Endothelial cell of umbilical vein (primary cell): Measurements from ENCODE around the gene HOXB7. TPM values are rescaled to one million over a fixed set of nuclear protein-coding genes. Genes with fewer than 3 reads are reported as not detected.

ENCODE experiments used
- BruUV-seq: library from RNA; stranded (reverse); fragments of 400-500 nt; replicated peaks from 2 replicates; lab custom pipeline; 2021; lab: Mats Ljungman, UMichigan
- CTCF ChIA-PET: fragments of 300-600, 350-600 bp; sonication (Branson Sonifier 250); formaldehyde crosslinking; loops from one replicate; lab custom pipeline; 2021; ENCODE audit warnings: antibody characterized with exemption, inconsistent platforms; lab: Charles Lee
- POLR2A ChIA-PET: fragments of 300-600, 350-600 bp; sonication (Branson Sonifier 250); formaldehyde crosslinking; loops from one replicate; lab custom pipeline; 2021; ENCODE audit warnings: antibody characterized with exemption, inconsistent platforms; lab: Charles Lee
- DNase-seq: peaks from one replicate; pipeline ENCODE4 v3.0.0-alpha.2; 2011; ENCODE audit warnings: low read depth, low spot score
- FAIRE-seq: peaks from 2 replicates; lab custom pipeline; 2011; peaks lifted over from hg19 to GRCh38; lab: Jason Lieb, UNC
- H2AFZ ChIP-seq: 2 replicates; pipeline ENCODE4 v1.6.0; 2012; ENCODE audit warnings: low read depth, low read length, control low read depth, inconsistent platforms
- H3K27ac ChIP-seq: 2 replicates; pipeline ENCODE4 v1.5.1; 2011; ENCODE audit warnings: low read depth, mild to moderate bottlenecking, control low read depth, low read length, moderate library complexity; ENCODE audit not compliant: insufficient read depth
- H3K27me3 ChIP-seq, 2 experiments: 2 replicates each; pipeline versions ENCODE4 v1.6.0 to v1.6.1; 2011; ENCODE audit warnings: low read length in 2 of 2, mixed read lengths in 1 of 2; ENCODE audit not compliant: control insufficient read depth in 2 of 2, insufficient read depth in 2 of 2
- H3K36me3 ChIP-seq, 2 experiments: 2 replicates in 1 of 2; 3 replicates in 1 of 2; pipeline ENCODE4 v1.5.1; 2011; ENCODE audit warnings: low read length in 2 of 2, mild to moderate bottlenecking in 1 of 2, moderate library complexity in 1 of 2; ENCODE audit not compliant: control insufficient read depth in 2 of 2, insufficient read depth in 2 of 2; ENCODE audit errors: extremely low read depth in 1 of 2
- H3K4me1 ChIP-seq: 3 replicates; pipeline ENCODE4 v1.5.1; 2011; ENCODE audit warnings: mild to moderate bottlenecking, low read length; ENCODE audit not compliant: control insufficient read depth, insufficient read depth; ENCODE audit errors: extremely low read depth
- H3K4me2 ChIP-seq: 2 replicates; pipeline ENCODE4 v1.6.1; 2011; ENCODE audit warnings: low read length, control low read depth, mixed read lengths; ENCODE audit not compliant: insufficient read depth
- H3K4me3 ChIP-seq, 3 experiments: fragments of 200-600 bp in 1 of 3; sonication (generic), shearing (Covaris generic) in 1 of 3; replicated peaks in 1 of 3; 2 replicates each; pipeline ENCODE4 v1.5.1; 2011 to 2016; ENCODE audit warnings: control low read depth in 3 of 3, low read length in 3 of 3, mild to moderate bottlenecking in 2 of 3, inconsistent platforms in 1 of 3, low read depth in 1 of 3, moderate library complexity in 1 of 3; ENCODE audit not compliant: insufficient read depth in 1 of 3
- H3K79me2 ChIP-seq: 2 replicates; pipeline ENCODE4 v1.6.0; 2012; ENCODE audit warnings: low read length, inconsistent platforms; ENCODE audit not compliant: control insufficient read depth, insufficient read depth
- H3K9ac ChIP-seq: replicated peaks from 2 replicates; pipeline ENCODE3; 2011; ENCODE audit warnings: low read length, control low read depth; ENCODE audit not compliant: insufficient read depth; ENCODE audit errors: extremely low read depth
- H3K9me1 ChIP-seq: replicated peaks from 3 replicates; pipeline ENCODE4 v1.6.0; 2011; ENCODE audit warnings: mild to moderate bottlenecking, low read length; ENCODE audit not compliant: control insufficient read depth, insufficient read depth; ENCODE audit errors: extremely low read depth
- H3K9me3 ChIP-seq: replicated peaks from 2 replicates; pipeline ENCODE4 v1.5.1; 2012; ENCODE audit warnings: low read length, inconsistent platforms; ENCODE audit not compliant: control insufficient read depth, insufficient read depth
- H4K20me1 ChIP-seq: replicated peaks from 2 replicates; pipeline ENCODE3; 2011; ENCODE audit warnings: mild to moderate bottlenecking, low read length; ENCODE audit not compliant: control insufficient read depth, insufficient read depth; ENCODE audit errors: extremely low read depth
- CTCF ChIP-seq, 2 donors: IDR thresholded peaks; 1 replicate in 1 of 2; 2 replicates in 1 of 2; pipeline ENCODE4 v1.5.1; 2011; ENCODE audit warnings: low read length in 2 of 2, mild to moderate bottlenecking in 2 of 2, moderate library complexity in 2 of 2, control low read depth in 1 of 2, inconsistent platforms in 1 of 2, low read depth in 1 of 2; ENCODE audit not compliant: insufficient read depth in 1 of 2; ENCODE audit errors: extremely low read depth in 1 of 2
- EZH2 ChIP-seq: IDR thresholded peaks from 2 replicates; pipeline ENCODE4 v1.6.1; 2012; ENCODE audit warnings: borderline replicate concordance, low read depth, mild to moderate bottlenecking, moderate library complexity, low read length, inconsistent platforms; ENCODE audit not compliant: severe bottlenecking
- FOS ChIP-seq: IDR thresholded peaks from 2 replicates; pipeline ENCODE4 v1.6.1; 2011; ENCODE audit warnings: mild to moderate bottlenecking, low read length, moderate library complexity, borderline replicate concordance; ENCODE audit not compliant: insufficient read depth
- GATA2 ChIP-seq: IDR thresholded peaks from 2 replicates; pipeline ENCODE4 v1.7.0; 2011; ENCODE audit warnings: low read depth, mild to moderate bottlenecking, moderate library complexity, mixed read lengths, low read length; ENCODE audit not compliant: insufficient read length, insufficient read depth
- JUN ChIP-seq: IDR thresholded peaks from 2 replicates; pipeline ENCODE4 v1.6.1; 2011; ENCODE audit warnings: borderline replicate concordance, low read depth; ENCODE audit not compliant: insufficient read length, insufficient read depth
- MAX ChIP-seq: IDR thresholded peaks from 2 replicates; pipeline ENCODE4 v1.6.1; 2011; ENCODE audit not compliant: insufficient read depth, insufficient read length
- POLR2A ChIP-seq: IDR thresholded peaks from 2 replicates; pipeline ENCODE4 v1.6.1; 2012; ENCODE audit warnings: low read depth, mild to moderate bottlenecking, control low read depth, low read length
- POLR2AphosphoS5 ChIP-seq: IDR thresholded peaks from 2 replicates; pipeline ENCODE4 v1.6.1; 2012; ENCODE audit warnings: low read depth, mild to moderate bottlenecking, control low read depth, low read length, moderate library complexity; ENCODE audit not compliant: insufficient read depth
- dilution Hi-C: fragments of 300-500 bp; cut with MboI; formaldehyde crosslinking; loops from one replicate; pipeline ENCODE4 v1.15.0; 2019; ENCODE audit warnings: low sequenced_read_pairs; ENCODE audit not compliant: extremely low pct_ligation_motif_present
- intact Hi-C: fragments of 100-400 bp; cut with micrococcal nuclease; formaldehyde crosslinking; loops from one replicate; pipeline ENCODE4 v1.10.0; 2022
- polyA plus RNA-seq, 4 experiments: library from polyadenylated mRNA; depleted of rRNA in 3 of 4; stranded (reverse) in 3 of 4; unstranded in 1 of 4; fragments of >200 nt; gene quantifications; 2 replicates each; pipeline versions ENCODE4 v1.2.1 to v1.2.3, GENCODE V29; 2011 to 2012; ENCODE audit warnings: missing spikeins in 1 of 4
- total RNA-seq: library from RNA; stranded (reverse); gene quantifications from 2 replicates; pipeline ENCODE4 v1.2.3, GENCODE V29; 2021

HOXB7 gene
- total and polyA plus RNA-seq, 2 donors (not counting 3 experiments of a cell fraction or from before 2014, with no cell fraction given): 23.5 to 24.5 TPM

- Histone ChIP-seq H4K20me1 (no peaks in the 10 kb centered on the region), H3K4me1 (peaks cover 79% of the 10 kb centered on the region), H3K27ac (peak overlapping the region; percentile 2), H3K27me3 (no peaks in the 10 kb centered on the region), H3K9ac (peak overlapping the region; percentile 30), H3K79me2 (peaks cover 92% of the 10 kb centered on the region), H3K4me2 (peak overlapping the region; percentile 80), H3K36me3 (peaks cover 0 to 5% of the 10 kb centered on the region in 2 experiments), H3K9me3 (no peaks in the 10 kb centered on the region), H2AFZ (no peak overlapping the region), H3K4me3 (peak overlapping the region in 1 of 3 experiments; percentile 60), H3K9me1 (no peaks in the 10 kb centered on the region)
- no peak for TF ChIP-seq GATA2
- FAIRE-seq: peak; percentile 80
- DNase-seq: peak; percentile 44
- intact Hi-C loops (loop anchor here (2.0 kb wide), 1 partner anchor 23 kb away; the partner anchor contains the start of gene HOXB2), dilution Hi-C loops (no loop called here)
- ChIA-PET CTCF (interaction anchor here (0.6 to 6.1 kb wide), 10 partner anchors 8 to 352 kb away, joined by 3 to 28 read pairs (median 4); no protein-coding TSS in a partner anchor), POLR2A (interaction anchor here (0.7 to 1.6 kb wide), 3 partner anchors 11 to 21 kb away, joined by 3 to 8 read pairs (median 4); no protein-coding TSS in a partner anchor)
- no TSS peak for BruUV-seq
These were observed 43.0 kb downstream of the HOXB7 start for GRCh38 chr17:48567646-48568354.

GRCh38 chr17:48567209-48567608 lies 43.6 kb downstream of the HOXB7 start:
- no peak overlapping the region for H2AFZ ChIP-seq
- ChIA-PET POLR2A (interaction anchor here (0.7 to 1.6 kb wide), 3 partner anchors 10 to 20 kb away, joined by 3 to 8 read pairs (median 4); no protein-coding TSS in a partner anchor), CTCF (interaction anchor here (1.2 to 6.1 kb wide), 7 partner anchors 11 to 351 kb away, joined by 4 to 28 read pairs (median 5); no protein-coding TSS in a partner anchor)
- FAIRE-seq (no peak), DNase-seq (peak; percentile 19)
- H3K4me3 ChIP-seq: no peak overlapping the region
- intact Hi-C loops (no loop called here), dilution Hi-C loops (no loop called here)
- H3K4me1 ChIP-seq: peaks cover 73% of the 10 kb centered on the region
- peaks cover 92% of the 10 kb centered on the region for H3K79me2 ChIP-seq
- no peaks in the 10 kb centered on the region for H3K27me3 ChIP-seq
- no peaks in the 10 kb centered on the region for H3K9me1 ChIP-seq
- no peak for TF ChIP-seq EZH2
- TF ChIP-seq FOS: no peak
- no peak for TF ChIP-seq JUN
- TF ChIP-seq GATA2: no peak
- TF ChIP-seq MAX: no peak
- TF ChIP-seq POLR2AphosphoS5: no peak
- TF ChIP-seq POLR2A: no peak
- TF ChIP-seq CTCF (IDR thresholded peaks at IDR 0.05; ENCODE audit: extremely low read depth in 1 of 2, insufficient read depth in 1 of 2, low read depth in 1 of 2, low read length in 2 of 2): no peak
- H3K9me3 ChIP-seq: no peaks in the 10 kb centered on the region
- peaks cover 0 to 3% of the 10 kb centered on the region in 2 experiments for H3K36me3 ChIP-seq
- H3K9ac ChIP-seq: no peak overlapping the region
- H3K27ac ChIP-seq: peak overlapping the region; percentile 2
- BruUV-seq: no TSS peak
- H3K4me2 ChIP-seq: peak overlapping the region; percentile 80
- no peaks in the 10 kb centered on the region for H4K20me1 ChIP-seq
